SK-N-SH (cell line): Measurements from ENCODE around the gene SPDYA.

ENCODE experiments used
- SIN3A ChIP-seq: IDR thresholded peaks from 2 replicates; pipeline ENCODE4 v1.6.1; 2012; ENCODE audit warnings: low read depth, mild to moderate bottlenecking, low read length, moderate library complexity, borderline replicate concordance
- TF ChIP-seq, protein P1 (sequence below): fragments of 200-600 bp; sonication (generic); IDR thresholded peaks from 2 replicates; pipeline ENCODE4 v1.6.1; 2017; ENCODE audit warnings: antibody characterized with exemption, mild to moderate bottlenecking, moderate library complexity

DNA sequence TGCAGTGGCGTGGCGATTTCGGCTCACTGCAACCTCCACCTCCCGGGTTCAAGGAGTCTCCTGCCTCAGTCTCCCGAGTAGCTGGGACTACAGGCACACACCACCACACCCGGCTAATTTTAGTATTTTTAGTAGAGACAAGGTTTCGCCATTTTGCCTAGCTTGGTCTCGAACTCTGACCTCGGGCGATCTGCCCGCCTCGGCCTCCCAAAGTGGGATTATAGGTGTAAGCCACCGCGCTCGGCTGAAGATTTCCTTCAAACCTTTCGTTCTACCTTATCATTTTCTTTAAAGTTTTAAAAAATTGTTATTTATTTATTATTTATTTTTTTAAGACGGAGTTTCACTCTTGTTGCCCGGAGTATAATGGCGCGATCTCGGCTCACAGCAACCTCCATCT lies 82.9 kb downstream of the SPDYA start:
- TF ChIP-seq, protein P1, sequence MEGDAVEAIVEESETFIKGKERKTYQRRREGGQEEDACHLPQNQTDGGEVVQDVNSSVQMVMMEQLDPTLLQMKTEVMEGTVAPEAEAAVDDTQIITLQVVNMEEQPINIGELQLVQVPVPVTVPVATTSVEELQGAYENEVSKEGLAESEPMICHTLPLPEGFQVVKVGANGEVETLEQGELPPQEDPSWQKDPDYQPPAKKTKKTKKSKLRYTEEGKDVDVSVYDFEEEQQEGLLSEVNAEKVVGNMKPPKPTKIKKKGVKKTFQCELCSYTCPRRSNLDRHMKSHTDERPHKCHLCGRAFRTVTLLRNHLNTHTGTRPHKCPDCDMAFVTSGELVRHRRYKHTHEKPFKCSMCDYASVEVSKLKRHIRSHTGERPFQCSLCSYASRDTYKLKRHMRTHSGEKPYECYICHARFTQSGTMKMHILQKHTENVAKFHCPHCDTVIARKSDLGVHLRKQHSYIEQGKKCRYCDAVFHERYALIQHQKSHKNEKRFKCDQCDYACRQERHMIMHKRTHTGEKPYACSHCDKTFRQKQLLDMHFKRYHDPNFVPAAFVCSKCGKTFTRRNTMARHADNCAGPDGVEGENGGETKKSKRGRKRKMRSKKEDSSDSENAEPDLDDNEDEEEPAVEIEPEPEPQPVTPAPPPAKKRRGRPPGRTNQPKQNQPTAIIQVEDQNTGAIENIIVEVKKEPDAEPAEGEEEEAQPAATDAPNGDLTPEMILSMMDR = no peak
- no peak for TF ChIP-seq SIN3A
